Esophagus squamous epithelium (tissue), 5 donors: ENCODE results near the gene CYSLTR2. TPM values are rescaled to one million over a fixed set of nuclear protein-coding genes. Genes with fewer than 3 reads are reported as not detected.

ENCODE experiments used
- DNase-seq: peaks from one replicate; lab custom pipeline; 2025; lab: John Stamatoyannopoulos, UW
- H3K27ac ChIP-seq, 4 donors: fragments of 200-600 bp; sonication (generic); one replicate each; pipeline ENCODE4 v1.5.1; 2016 to 2019; ENCODE audit warnings: mild to moderate bottlenecking in 1 of 4
- H3K27me3 ChIP-seq, 4 donors: fragments of 200-600 bp; sonication (generic); 1 replicate in 3 of 4; 2 replicates in 1 of 4; pipeline versions ENCODE4 v1.5.1 to v1.6.0; 2017 to 2021; ENCODE audit warnings: antibody characterized with exemption in 1 of 4
- H3K36me3 ChIP-seq, 3 donors: fragments of 200-600 bp; sonication (generic); one replicate each; pipeline ENCODE4 v1.5.1; 2016 to 2019
- H3K4me1 ChIP-seq, 3 donors: fragments of 200-600 bp; sonication (generic); one replicate each; pipeline ENCODE4 v1.5.1; 2017 to 2019
- H3K4me3 ChIP-seq, 4 donors: fragments of 200-600 bp; sonication (generic); 1 replicate in 3 of 4; 2 replicates in 1 of 4; pipeline ENCODE4 v1.5.1; 2016 to 2019; ENCODE audit warnings: mild to moderate bottlenecking in 2 of 4, moderate library complexity in 1 of 4
- H3K9me3 ChIP-seq, 3 donors: fragments of 200-600 bp; sonication (generic); one replicate each; pipeline ENCODE4 v1.5.1; 2016 to 2019
- CTCF ChIP-seq, 6 experiments: fragments of 450-650 bp in 4 of 6; fragments of 200-600 bp in 2 of 6; sonication (generic) in 2 of 6; IDR thresholded peaks; one replicate each; pipeline ENCODE4 v1.5.1; 2016 to 2019; ENCODE audit warnings: antibody characterized with exemption in 6 of 6, mild to moderate bottlenecking in 4 of 6, moderate library complexity in 4 of 6
- POLR2A ChIP-seq, 4 donors: fragments of 450-650 bp; IDR thresholded peaks; one replicate each; pipeline ENCODE4 v1.6.1; 2017; ENCODE audit warnings: antibody characterized with exemption in 4 of 4, mild to moderate bottlenecking in 4 of 4, moderate library complexity in 3 of 4
- WGBS, 2 donors: methylation state at CpG; one replicate each; pipeline ENCODE4 v1.1.5; 2018; 5-methylcytosine and 5-hydroxymethylcytosine counted together
- intact Hi-C: fragments of 100-400 bp; cut with DNase I; formaldehyde crosslinking; loops from one replicate; pipeline ENCODE4 v1.15.0; 2022
- total RNA-seq, 4 donors: library from RNA; depleted of rRNA; stranded (reverse); fragments of >200 nt; gene quantifications; one replicate each; pipeline ENCODE4 v1.1.0, GENCODE V29; 2016
- donor health status: DM: yes; HTN: yes; CAD: no.

CYSLTR2 gene
- total RNA-seq, 4 donors from 2014 or later = 0.04 to 0.94 (median 0.21) TPM

GRCh38 chr13:48681905-48682304, 28.2 kb downstream of the CYSLTR2 start:
- H3K4me1 ChIP-seq = no peaks in the 10 kb centered on the region
- H3K36me3 ChIP-seq = no peaks in the 10 kb centered on the region
- TF ChIP-seq CTCF (IDR thresholded peaks at IDR 0.05) (no peak), POLR2A (IDR thresholded peaks at IDR 0.05) (no peak)
- no peak for DNase-seq
- no peak overlapping the region for H3K4me3 ChIP-seq
- no peak overlapping the region for H3K27ac ChIP-seq
- no peaks in the 10 kb centered on the region for H3K9me3 ChIP-seq
- 31 to 50% methylated on average over 1 of the region's 1 CpG for WGBS, 2 donors
- peaks cover 0 to 5% (median 0%) of the 10 kb centered on the region in 4 donors for H3K27me3 ChIP-seq
- intact Hi-C loops = no loop called here

GRCh38 chr13:48682436-48682835, 28.7 kb downstream of the CYSLTR2 start:
- H3K4me1 ChIP-seq = no peaks in the 10 kb centered on the region
- no peak overlapping the region for H3K4me3 ChIP-seq
- DNase-seq = no peak
- TF ChIP-seq POLR2A (IDR thresholded peaks at IDR 0.05) (no peak), CTCF (IDR thresholded peaks at IDR 0.05) (no peak)
- WGBS, 2 donors = 61 to 70% methylated on average over 2 of the region's 2 CpGs
- H3K27me3 ChIP-seq = peaks cover 0 to 5% (median 0%) of the 10 kb centered on the region in 4 donors
- intact Hi-C loops = no loop called here
- H3K36me3 ChIP-seq = no peaks in the 10 kb centered on the region
- H3K9me3 ChIP-seq = no peaks in the 10 kb centered on the region
- no peak overlapping the region for H3K27ac ChIP-seq

GRCh38 chr13:48686636-48687210, 33.0 kb downstream of the CYSLTR2 start:
- Histone ChIP-seq H3K27me3 (no peaks in the 10 kb centered on the region), H3K9me3 (no peaks in the 10 kb centered on the region), H3K36me3 (no peaks in the 10 kb centered on the region), H3K27ac (no peak overlapping the region), H3K4me1 (no peaks in the 10 kb centered on the region), H3K4me3 (no peak overlapping the region)
- WGBS, 2 donors = 69 to 81% methylated on average over 3 of the region's 3 CpGs
- DNase-seq = no peak
- TF ChIP-seq POLR2A (IDR thresholded peaks at IDR 0.05) (no peak), CTCF (IDR thresholded peaks at IDR 0.05) (no peak)
- intact Hi-C loops = no loop called here

- intact Hi-C loops = no loop called here
- 93 to 96% methylated on average over 3 of the region's 3 CpGs for WGBS, 2 donors
- TF ChIP-seq CTCF (IDR thresholded peaks at IDR 0.05) (no peak), POLR2A (IDR thresholded peaks at IDR 0.05) (no peak)
Observed at GRCh38 chr13:48687249-48687648, 33.5 kb downstream of the CYSLTR2 start.

GRCh38 chr13:48693998-48694397, 40.3 kb downstream of the CYSLTR2 start:
- H3K27ac ChIP-seq = no peak overlapping the region
- H3K36me3 ChIP-seq = no peaks in the 10 kb centered on the region
- no peaks in the 10 kb centered on the region for H3K9me3 ChIP-seq
- intact Hi-C loops = no loop called here
- TF ChIP-seq CTCF (IDR thresholded peaks at IDR 0.05) (no peak), POLR2A (IDR thresholded peaks at IDR 0.05) (no peak)
- H3K4me1 ChIP-seq = no peaks in the 10 kb centered on the region
- DNase-seq = no peak
- no peak overlapping the region for H3K4me3 ChIP-seq
- WGBS, 2 donors = 42 to 45% methylated on average over 3 of the region's 3 CpGs
- H3K27me3 ChIP-seq = no peaks in the 10 kb centered on the region

More at GRCh38 chr13:48687249-48687648, 33.5 kb downstream of the CYSLTR2 start:
- H3K4me3 ChIP-seq = no peak overlapping the region
- DNase-seq = no peak
- H3K27ac ChIP-seq = no peak overlapping the region
- no peaks in the 10 kb centered on the region for H3K9me3 ChIP-seq
- H3K36me3 ChIP-seq = no peaks in the 10 kb centered on the region
- no peaks in the 10 kb centered on the region for H3K27me3 ChIP-seq
- H3K4me1 ChIP-seq = no peaks in the 10 kb centered on the region
